HG03521 (cell line): ENCODE measurements around the gene BICC1.
"Not testable (repeated sequence)": the region's sequence is repeated elsewhere in the genome, so short reads cannot be mapped to it uniquely, and the experiment has no call there.

Source experiments
- ATAC-seq: cut with Tn5 transposase; IDR thresholded peaks from one replicate; pipeline ENCODE4 v1.9.1; 2021; ENCODE audit warnings: mild to moderate bottlenecking, moderate library complexity; ENCODE audit not compliant: unreplicated experiment

BICC1 gene

GRCh38 chr10:58844680-58845079 is 332.0 kb downstream of the BICC1 start:
- no peak for ATAC-seq

- ATAC-seq, result no peak
These were observed 334.2 kb downstream of the BICC1 start for GRCh38 chr10:58846856-58847255.

GRCh38 chr10:58851606-58852005 is 338.9 kb downstream of the BICC1 start:
- ATAC-seq, result no peak

GRCh38 chr10:58853668-58854067 is 341.0 kb downstream of the BICC1 start:
- no peak for ATAC-seq

GRCh38 chr10:58854811-58855210 is 342.1 kb downstream of the BICC1 start:
- no peak for ATAC-seq

- ATAC-seq, result no peak
These were observed 344.0 kb downstream of the BICC1 start for GRCh38 chr10:58856508-58857240.

- no peak for ATAC-seq
These were observed 344.7 kb downstream of the BICC1 start for GRCh38 chr10:58857251-58857805.

- not testable (repeated sequence) for ATAC-seq
These were observed 345.5 kb downstream of the BICC1 start for GRCh38 chr10:58858123-58858522.

GRCh38 chr10:58859526-58859925 is 346.9 kb downstream of the BICC1 start:
- ATAC-seq, result no peak

GRCh38 chr10:58867683-58868082 is 355.0 kb downstream of the BICC1 start:
- no peak for ATAC-seq

GRCh38 chr10:58868736-58869435 is 356.2 kb downstream of the BICC1 start:
- no peak for ATAC-seq

- no peak for ATAC-seq
These were observed 357.4 kb downstream of the BICC1 start for GRCh38 chr10:58870070-58870469.

- ATAC-seq, result no peak
These were observed 360.5 kb downstream of the BICC1 start for GRCh38 chr10:58873161-58873560.
